Activated T-helper 9 cell treated with anti-CD3 and anti-CD28 coated beads, Interleukin-2, amount 50 U/mL, for 16 hours (primary cell): ENCODE measurements around the gene HES3.
"Not testable (repeated sequence)": the region's sequence is repeated elsewhere in the genome, so short reads cannot be mapped to it uniquely, and the experiment has no call there.

Experiments
- DNase-seq: peaks from one replicate; pipeline ENCODE4 v3.0.0-alpha.2; 2020; ENCODE audit warnings: low read depth

Gene HES3

GRCh38 chr1:6219641-6220040 lies 24.3 kb upstream of the HES3 start:
- not testable (repeated sequence) for DNase-seq

DNA sequence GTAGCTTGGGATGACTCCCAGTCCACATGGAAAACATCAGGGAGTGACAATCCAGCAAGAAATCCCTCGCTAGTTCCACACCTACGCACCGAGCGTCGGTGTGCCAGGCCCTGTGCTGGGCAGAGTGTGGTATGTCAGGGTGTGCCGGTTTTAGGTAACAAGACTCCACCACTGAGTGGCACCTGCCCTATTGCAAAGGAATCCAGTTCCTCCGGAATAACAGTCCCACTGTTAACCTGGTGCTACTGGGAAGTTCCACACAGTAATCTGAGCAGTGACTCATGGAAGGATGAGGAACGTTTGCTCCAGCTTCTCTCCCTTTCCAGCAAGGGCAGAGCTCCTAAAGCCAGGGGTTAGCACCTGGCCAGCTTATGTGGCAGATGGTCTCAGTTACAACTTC lies 23.7 kb upstream of the HES3 start:
- DNase-seq = no peak

GRCh38 chr1:6221210-6221784 lies 22.7 kb upstream of the HES3 start:
- no peak for DNase-seq

DNA sequence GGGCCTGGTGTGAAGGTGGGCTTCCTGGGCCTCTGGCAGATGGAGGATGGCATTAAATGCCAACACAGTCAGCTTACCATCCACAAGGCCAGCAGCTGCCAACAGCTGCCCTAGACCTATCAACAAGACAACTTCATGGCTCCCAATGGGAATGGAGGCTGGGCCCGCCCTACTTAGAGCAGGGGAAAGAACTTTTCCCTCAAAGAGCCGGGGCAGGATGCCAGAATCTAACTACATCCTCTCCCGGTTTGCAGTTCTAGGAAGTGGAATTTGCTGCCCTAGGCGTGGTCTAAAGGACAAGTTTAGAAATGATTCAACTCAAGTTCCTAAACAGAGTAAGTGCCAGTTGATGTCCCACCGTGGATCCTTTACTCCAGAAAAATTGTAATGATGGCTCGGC lies 21.3 kb upstream of the HES3 start:
- DNase-seq = no peak

- no peak for DNase-seq
Measured at GRCh38 chr1:6223617-6224016, 20.4 kb upstream of the HES3 start.

DNA sequence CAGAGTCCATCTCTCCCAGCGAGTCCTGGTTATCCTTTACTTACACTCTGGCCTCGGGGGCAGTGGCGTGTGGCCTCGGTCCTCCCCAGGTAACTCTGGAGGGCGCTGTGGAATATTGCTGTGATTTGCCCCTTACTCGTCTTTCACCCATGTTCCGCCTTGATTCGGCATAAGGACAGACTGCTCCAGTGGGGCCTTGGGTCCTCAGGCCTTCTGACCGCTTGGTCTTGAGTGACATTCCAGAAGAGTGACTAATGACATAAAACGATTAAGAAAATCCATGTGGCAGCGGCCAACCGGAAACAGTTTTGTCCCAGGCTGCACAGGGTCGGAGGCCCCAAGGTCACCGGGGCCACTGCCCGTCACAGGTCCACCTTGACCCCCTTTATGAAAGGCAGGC lies 19.3 kb upstream of the HES3 start:
- DNase-seq = no peak

DNA sequence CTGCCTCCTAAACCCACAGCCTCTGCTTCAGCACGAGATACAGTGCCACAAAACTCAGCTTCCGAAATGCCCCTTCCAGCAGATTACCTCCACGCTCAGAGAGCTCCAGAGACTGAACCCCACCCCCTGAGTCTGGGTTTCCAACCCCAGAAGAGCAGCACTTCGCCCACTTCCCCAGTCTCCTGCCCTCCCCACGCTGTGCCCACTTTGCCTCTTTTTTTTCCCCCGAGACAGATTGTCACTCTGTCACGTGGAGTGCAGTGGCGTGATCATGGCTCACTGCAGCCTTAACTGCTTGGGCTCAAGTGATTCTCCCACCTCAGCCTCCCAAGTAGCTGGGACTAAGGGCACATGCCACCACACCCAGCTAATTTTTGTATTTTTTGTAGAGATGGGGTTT lies 18.3 kb upstream of the HES3 start:
- DNase-seq = no peak

DNA sequence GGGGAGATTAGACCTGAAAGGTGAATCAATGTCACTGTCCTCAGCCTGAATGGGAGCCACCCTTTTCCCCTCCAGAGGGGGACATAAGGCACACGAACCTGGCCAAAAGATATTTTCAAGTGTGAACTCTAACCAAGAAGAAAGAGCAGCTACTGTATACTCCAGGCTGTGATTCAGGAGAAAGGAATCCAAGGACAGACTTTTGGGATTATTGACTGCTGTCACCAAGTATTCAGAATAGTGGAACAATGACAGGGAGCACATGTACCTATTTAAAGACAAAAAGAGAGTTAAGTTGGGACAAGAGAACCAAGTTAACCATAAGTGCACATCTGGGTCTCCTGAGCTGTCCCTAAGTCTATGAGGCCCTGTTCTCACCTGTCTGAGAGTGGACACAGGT lies 10.6 kb upstream of the HES3 start:
- DNase-seq = no peak

DNA sequence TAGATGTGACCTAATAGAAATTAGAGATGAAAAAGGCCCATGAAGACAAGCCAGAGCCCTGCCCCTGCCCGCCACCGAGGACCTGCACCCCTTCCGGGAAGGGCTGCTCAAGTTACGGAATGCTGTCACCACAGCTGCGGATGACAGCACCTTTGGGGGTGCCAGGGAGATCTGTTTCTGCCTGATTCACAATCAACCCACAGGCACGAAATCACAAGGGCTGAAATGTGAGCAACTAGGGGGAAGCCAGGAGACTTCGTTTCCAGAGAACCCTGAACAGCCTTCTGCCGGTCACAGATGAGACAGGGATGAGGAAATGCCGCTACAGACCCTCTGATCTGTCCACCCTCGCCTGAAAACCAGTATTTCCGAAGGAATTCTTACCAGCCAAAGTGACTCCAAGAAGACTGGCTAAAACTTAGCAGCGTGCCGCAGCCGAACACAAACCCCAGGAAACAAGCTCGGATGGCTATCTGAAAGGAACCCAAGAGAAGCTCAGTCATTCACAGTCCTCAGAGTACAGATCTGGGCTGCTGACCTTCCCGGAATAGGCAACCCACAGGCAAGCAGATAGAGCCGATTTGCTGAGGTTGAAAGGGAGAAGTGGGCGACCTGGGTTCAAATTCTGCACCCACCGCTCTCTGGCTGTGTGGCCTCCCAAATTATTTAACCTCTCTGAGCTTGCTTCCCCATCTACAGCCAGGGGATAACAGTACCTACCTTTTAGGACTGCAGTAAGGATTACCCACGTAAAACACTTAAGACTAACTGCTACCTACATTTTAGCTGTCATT lies 9.3 kb upstream of the HES3 start:
- no peak for DNase-seq

GRCh38 chr1:6235296-6235677 lies 8.7 kb upstream of the HES3 start:
- DNase-seq = no peak

DNA sequence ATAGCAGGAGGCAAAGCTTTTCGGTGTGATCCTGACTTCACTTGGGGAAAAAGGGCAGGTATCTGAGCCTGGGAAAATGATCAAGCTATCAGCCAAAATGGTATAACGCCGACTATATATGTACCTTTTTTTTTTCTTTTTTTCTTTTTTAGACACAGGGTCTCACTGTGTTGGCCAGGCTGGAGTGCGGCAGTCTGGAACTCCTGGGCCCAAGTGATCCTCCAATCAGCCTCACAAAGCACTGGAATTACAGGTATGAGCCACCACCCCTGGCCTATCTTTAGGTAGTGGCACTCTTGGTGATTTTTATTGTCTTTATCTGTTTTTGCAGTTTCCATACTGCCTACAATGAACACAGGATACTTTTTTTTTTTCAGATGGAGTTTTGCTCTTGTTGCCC lies 6.9 kb upstream of the HES3 start:
- no peak for DNase-seq

GRCh38 chr1:6239213-6239752 lies 4.7 kb upstream of the HES3 start:
- no peak for DNase-seq

DNA sequence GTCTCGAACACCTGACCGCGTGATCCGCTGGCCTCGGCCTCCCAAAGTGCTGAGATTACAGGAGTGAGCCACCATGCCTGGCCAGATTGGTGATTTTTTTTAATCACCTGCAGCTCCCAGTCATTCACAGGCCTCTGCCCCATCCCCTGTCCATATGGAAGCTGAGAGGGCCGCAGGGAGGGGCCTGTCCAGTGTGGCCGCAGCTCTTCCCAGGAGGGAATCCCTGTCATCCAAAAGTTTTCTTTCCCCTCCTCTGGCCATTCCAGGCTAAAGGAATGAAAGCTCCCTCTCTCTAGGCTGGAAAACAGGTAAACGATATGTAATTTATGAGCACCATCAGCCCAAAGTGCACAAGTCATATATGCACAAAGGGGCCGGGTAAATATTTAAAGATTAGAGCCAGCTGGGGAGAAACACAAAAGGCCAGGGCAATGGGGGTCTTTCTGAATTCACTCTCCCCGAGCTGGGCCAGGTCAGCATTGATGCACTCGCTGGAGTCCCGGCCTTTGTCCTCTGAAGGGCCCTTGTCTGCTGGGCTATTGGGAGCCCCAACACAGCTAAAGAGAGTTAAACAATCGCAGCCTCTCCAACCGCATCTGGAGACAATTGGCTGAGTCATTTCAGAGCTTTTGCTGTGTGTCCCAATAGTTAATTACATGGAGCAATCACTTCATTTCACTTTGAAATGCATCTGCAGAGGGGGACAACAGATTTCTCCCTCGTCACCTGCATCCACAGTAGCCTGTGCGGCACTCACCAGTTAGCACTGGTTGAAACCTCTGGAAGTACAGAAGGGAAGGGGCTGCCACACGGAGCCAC lies 3.8 kb upstream of the HES3 start:
- DNase-seq = no peak

- no peak for DNase-seq
Measured at GRCh38 chr1:6241107-6241886, 2.7 kb upstream of the HES3 start.

DNA sequence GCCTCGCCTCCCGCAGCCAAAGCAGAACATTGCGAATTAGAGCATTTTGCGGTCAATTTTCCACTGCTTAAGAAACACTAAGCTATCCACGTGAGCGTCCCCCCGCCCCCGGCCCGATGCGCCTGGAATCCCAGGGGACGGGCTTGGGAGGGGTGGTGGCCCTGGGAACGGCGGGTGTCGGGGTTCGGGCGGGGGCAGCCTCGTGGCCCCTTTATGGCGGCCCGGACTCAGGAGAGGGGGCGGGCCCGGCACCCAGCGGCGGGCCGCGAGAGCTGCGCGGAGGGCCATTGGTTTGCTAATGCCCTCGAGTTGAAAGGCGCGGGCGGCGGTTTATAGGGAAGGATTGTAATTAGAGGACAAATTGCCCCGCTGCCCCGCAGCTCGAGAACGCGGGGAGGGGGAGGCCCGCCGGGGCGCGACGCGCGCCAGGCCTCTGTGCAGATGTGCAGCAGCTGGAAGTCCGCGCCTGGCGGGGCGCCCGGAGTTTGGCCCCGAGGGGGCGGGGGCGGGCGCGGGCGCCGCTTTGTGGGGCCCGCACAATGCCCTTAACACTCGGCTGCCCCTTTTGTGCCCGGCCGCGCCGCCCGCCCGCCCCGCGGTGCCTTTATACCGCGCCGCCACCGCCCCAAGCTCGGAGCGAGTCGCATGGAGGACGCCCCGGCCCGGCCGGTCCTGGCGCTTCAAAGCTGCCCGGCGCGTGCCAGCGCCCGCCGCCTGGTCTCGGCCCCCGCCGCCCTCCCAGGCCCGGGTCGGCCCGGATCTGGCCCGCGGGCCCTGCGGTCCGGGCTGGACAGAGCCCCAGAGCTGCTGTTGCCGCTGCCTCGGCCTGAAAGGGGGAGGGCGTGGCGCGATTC lies 1.9 kb upstream of the HES3 start:
- DNase-seq = no peak

GRCh38 chr1:6243053-6243834 lies 735 bp upstream of the HES3 start:
- no peak for DNase-seq

GRCh38 chr1:6244401-6245049 lies 546 bp downstream of the HES3 start:
- no peak for DNase-seq

DNA sequence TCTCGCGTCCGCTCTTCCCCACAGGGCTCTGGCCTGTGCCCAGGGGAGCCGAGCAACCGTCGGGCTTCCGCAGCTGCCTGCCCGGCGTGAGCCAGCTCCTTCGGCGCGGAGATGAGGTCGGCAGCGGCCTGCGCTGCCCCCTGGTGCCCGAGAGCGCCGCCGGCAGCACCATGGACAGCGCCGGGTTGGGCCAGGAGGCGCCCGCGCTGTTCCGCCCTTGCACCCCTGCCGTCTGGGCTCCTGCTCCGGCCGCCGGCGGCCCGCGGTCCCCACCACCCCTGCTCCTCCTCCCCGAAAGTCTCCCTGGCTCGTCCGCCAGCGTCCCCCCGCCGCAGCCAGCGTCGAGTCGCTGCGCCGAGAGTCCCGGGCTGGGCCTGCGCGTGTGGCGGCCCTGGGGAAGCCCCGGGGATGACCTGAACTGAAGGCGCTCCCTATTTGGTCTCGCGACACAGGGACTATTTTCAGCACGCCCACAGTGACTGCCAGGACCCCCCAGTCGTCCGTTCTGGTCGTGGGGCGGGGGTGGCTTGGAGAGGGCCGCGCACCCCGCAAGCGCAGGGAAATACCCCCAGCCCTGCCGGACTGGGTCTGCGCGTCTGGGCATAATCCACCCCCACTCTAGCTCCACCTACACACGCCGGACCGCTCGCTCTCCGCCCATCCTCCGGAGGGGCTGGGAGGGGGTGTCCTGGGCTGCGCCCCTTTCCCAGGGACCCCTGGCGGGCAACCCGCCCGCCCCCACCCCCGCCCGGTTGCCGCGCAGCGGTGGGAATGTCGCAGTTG lies 1.3 kb downstream of the HES3 start:
- DNase-seq = peak; percentile 64

- DNase-seq = no peak
Measured at GRCh38 chr1:6245869-6246496, 2.0 kb downstream of the HES3 start.
